Measurements from ENCODE around the gene BUD23.

DNA sequence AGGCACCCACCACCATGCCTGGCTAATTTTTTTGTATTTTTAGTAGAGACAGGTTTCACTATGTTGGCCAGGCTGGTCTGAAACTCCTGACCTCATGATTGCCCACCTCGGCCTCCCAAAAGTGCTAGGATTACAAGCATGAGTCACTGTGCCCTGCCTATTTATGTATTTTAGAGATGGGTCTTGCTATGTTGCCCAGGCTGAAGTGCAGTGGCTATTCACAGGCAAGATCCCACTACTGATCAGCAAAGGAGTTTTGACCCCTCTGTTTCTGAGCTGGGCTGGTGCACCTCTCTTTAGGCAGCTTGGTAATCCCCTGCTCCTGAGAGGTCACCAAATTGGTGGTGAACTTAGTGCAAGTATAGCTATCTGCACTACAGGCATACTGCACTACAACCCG lies 49.0 kb downstream of the BUD23 start:
- TF ChIP-seq POLR2AphosphoS5 (IDR thresholded peaks at IDR 0.05; ENCODE audit: low read depth) (no peak), EZH2 (IDR thresholded peaks at IDR 0.05; ENCODE audit: low read depth, unreplicated experiment) (no peak), ZNF114 (CRISPR knock-in tag; IDR thresholded peaks at IDR 0.05) (no peak), EZH2phosphoT487 (IDR thresholded peaks at IDR 0.05; ENCODE audit: unreplicated experiment) (no peak), CREB1 (CRISPR knock-in tag; IDR thresholded peaks at IDR 0.05; ENCODE audit: low read depth) (no peak), JUNB (IDR thresholded peaks at IDR 0.05; ENCODE audit: unreplicated experiment) (no peak), ZNF331 (CRISPR knock-in tag; IDR thresholded peaks at IDR 0.05; ENCODE audit: low read depth) (no peak)
- TF ChIP-seq, protein P1, sequence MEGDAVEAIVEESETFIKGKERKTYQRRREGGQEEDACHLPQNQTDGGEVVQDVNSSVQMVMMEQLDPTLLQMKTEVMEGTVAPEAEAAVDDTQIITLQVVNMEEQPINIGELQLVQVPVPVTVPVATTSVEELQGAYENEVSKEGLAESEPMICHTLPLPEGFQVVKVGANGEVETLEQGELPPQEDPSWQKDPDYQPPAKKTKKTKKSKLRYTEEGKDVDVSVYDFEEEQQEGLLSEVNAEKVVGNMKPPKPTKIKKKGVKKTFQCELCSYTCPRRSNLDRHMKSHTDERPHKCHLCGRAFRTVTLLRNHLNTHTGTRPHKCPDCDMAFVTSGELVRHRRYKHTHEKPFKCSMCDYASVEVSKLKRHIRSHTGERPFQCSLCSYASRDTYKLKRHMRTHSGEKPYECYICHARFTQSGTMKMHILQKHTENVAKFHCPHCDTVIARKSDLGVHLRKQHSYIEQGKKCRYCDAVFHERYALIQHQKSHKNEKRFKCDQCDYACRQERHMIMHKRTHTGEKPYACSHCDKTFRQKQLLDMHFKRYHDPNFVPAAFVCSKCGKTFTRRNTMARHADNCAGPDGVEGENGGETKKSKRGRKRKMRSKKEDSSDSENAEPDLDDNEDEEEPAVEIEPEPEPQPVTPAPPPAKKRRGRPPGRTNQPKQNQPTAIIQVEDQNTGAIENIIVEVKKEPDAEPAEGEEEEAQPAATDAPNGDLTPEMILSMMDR (conservative IDR thresholded peaks at IDR 0.05; ENCODE audit: low read depth in 2 of 2) = no peak
- TF ChIP-seq, protein P2, sequence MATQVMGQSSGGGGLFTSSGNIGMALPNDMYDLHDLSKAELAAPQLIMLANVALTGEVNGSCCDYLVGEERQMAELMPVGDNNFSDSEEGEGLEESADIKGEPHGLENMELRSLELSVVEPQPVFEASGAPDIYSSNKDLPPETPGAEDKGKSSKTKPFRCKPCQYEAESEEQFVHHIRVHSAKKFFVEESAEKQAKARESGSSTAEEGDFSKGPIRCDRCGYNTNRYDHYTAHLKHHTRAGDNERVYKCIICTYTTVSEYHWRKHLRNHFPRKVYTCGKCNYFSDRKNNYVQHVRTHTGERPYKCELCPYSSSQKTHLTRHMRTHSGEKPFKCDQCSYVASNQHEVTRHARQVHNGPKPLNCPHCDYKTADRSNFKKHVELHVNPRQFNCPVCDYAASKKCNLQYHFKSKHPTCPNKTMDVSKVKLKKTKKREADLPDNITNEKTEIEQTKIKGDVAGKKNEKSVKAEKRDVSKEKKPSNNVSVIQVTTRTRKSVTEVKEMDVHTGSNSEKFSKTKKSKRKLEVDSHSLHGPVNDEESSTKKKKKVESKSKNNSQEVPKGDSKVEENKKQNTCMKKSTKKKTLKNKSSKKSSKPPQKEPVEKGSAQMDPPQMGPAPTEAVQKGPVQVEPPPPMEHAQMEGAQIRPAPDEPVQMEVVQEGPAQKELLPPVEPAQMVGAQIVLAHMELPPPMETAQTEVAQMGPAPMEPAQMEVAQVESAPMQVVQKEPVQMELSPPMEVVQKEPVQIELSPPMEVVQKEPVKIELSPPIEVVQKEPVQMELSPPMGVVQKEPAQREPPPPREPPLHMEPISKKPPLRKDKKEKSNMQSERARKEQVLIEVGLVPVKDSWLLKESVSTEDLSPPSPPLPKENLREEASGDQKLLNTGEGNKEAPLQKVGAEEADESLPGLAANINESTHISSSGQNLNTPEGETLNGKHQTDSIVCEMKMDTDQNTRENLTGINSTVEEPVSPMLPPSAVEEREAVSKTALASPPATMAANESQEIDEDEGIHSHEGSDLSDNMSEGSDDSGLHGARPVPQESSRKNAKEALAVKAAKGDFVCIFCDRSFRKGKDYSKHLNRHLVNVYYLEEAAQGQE (IDR thresholded peaks at IDR 0.05; ENCODE audit: unreplicated experiment) = no peak
- TF ChIP-seq, protein P3, sequence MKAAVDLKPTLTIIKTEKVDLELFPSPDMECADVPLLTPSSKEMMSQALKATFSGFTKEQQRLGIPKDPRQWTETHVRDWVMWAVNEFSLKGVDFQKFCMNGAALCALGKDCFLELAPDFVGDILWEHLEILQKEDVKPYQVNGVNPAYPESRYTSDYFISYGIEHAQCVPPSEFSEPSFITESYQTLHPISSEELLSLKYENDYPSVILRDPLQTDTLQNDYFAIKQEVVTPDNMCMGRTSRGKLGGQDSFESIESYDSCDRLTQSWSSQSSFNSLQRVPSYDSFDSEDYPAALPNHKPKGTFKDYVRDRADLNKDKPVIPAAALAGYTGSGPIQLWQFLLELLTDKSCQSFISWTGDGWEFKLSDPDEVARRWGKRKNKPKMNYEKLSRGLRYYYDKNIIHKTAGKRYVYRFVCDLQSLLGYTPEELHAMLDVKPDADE (IDR thresholded peaks at IDR 0.05) = no peak

Data from GM23338 (cell line).